ENCODE results near the gene PLA2G5.

GRCh38 chr1:20076710-20077461 is 6.9 kb downstream of the PLA2G5 start:
- TF ChIP-seq CTCF (IDR thresholded peaks at IDR 0.05; ENCODE audit: insufficient read depth, low read depth, low read length) (no peak), EZH2 (IDR thresholded peaks at IDR 0.05; ENCODE audit: insufficient read depth, low read length) (no peak)

Measured in astrocyte (in vitro differentiated cells and primary cell).